Melanocyte of skin (primary cell): ENCODE measurements around the gene PLA2G4F. TPM values are rescaled to one million over a fixed set of nuclear protein-coding genes. Genes with fewer than 3 reads are reported as not detected.

Source experiments
- small RNA-seq, 2 donors: library from RNA; depleted of rRNA; stranded (forward); fragments of <200 nt; gene quantifications; one replicate each; pipeline ENCODE3, GENCODE V24; 2012
- total RNA-seq, 2 donors: library from RNA; depleted of rRNA; stranded (reverse); fragments of >200 nt; gene quantifications; 2 replicates each; pipeline ENCODE4 v1.2.3, GENCODE V29; 2012

The PLA2G4F gene
- not detected for total RNA-seq

GRCh38 chr15:42156243-42156922 is at the start of gene PLA2G4F:
TSS of gene PLA2G4F (minus strand) at chr15:42156636. CDS start at chr15:42156549, 87 bp downstream.

GRCh38 chr15:42094512-42094963 is 61.9 kb downstream of the PLA2G4F start, which contains the start of gene PLA2G4D:
TSS of gene PLA2G4D (minus strand) at chr15:42094562. CDS start at chr15:42094459, 103 bp downstream.

Small RNA genes lying within 50 kb of the gene (small RNA-seq; reads per million reads assigned to genes)
- 8.9 to 11.9 reads per million in 2 donors for gene MIR627

Other genes with a start within 250 kb of the PLA2G4F start
- gene EHD4, start 184.1 kb downstream of the PLA2G4F start, total RNA-seq, result 10 to 100 TPM; 39.2 to 68.9 TPM
- gene PLA2G4E, start 135.6 kb downstream of the PLA2G4F start, total RNA-seq, result not detected
- not detected for gene PLA2G4D, start 62.1 kb downstream of the PLA2G4F start, total RNA-seq
- gene VPS39, start 51.7 kb upstream of the PLA2G4F start, total RNA-seq, result 10 to 100 TPM; 51.6 to 53.7 TPM
- gene GANC, start 116.6 kb upstream of the PLA2G4F start, total RNA-seq, result 10 to 100 TPM; 38.9 to 42.3 TPM
- gene TMEM87A, start 116.8 kb upstream of the PLA2G4F start, total RNA-seq, result 10 to 100 TPM; 83.3 to 94.3 TPM
- gene CAPN3, start 202.9 kb upstream of the PLA2G4F start, total RNA-seq, result 100 to 1,000 TPM; 430 to 720 TPM